NCI-H146 treated with DMSO at 0.1 percent for 48 hours (cell line): Measurements from ENCODE around the gene PEPD.

Experiments
- DNase-seq: peaks from one replicate; lab custom pipeline; 2025; ENCODE audit not compliant: unreplicated experiment; lab: John Stamatoyannopoulos, UW

Gene PEPD

DNA sequence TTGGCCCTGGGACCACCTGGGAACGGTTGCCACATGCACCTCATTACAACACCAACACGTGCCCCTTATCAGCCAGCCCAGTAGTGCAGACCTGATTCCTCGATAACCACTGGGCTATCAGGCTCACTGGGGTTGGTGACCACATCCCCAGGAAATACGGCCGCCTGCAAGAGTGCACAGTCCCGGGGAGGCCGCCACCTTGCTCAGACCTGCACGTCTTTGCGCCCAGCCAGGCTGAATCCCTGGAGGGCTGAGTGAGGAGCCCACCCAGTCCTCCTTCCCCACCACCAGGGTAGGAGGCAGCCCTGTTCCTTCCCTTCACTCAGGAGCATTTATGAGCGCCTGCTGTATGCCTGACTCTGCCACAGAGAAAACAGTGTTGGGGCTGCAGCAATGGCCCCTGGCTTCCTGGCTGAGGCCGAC, 80.3 kb downstream of the PEPD start:
- DNase-seq, result no peak

- no peak for DNase-seq
Observed at GRCh38 chr19:33440682-33441081, 80.9 kb downstream of the PEPD start.

GRCh38 chr19:33440241-33440640, 81.3 kb downstream of the PEPD start:
- no peak for DNase-seq

DNA sequence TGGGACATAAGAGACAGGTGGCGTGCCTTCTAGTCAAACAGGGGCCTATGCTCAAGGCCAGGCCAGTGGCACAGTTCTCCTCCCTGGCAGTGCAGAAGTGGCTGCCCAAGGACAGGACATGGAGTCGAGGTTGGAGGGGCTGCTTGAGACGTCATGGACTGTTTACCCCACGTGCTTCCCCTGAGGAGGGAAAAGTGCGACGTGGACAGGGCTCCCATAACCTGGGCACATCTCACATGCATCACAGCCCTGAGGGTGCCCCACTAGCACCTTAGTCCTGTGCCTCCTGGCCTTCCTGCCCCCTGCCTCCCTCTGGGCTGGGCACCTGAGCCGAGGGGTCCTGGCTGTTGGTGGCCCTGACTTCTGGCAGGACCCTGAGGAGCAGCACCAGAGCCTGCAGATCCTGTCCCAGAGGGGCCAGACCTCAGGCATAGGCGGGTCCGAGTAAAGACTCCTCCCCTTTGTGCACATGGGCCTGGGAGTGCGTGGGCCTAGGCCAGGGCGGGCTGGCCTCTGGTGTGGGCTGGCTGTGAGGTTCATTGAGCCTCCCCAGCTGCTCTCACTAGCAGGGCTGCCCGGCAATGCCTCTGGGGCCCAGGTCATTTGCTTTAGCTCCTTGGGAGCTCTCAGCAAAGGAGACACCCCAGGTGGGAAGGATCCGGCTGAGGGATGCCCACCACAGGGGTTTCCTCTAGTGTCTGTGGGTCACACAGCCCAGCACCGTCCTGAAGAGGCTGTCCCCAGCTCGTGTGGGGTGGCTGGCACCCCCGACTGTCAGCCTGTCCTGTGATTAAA, 82.4 kb downstream of the PEPD start:
- DNase-seq, result no peak

DNA sequence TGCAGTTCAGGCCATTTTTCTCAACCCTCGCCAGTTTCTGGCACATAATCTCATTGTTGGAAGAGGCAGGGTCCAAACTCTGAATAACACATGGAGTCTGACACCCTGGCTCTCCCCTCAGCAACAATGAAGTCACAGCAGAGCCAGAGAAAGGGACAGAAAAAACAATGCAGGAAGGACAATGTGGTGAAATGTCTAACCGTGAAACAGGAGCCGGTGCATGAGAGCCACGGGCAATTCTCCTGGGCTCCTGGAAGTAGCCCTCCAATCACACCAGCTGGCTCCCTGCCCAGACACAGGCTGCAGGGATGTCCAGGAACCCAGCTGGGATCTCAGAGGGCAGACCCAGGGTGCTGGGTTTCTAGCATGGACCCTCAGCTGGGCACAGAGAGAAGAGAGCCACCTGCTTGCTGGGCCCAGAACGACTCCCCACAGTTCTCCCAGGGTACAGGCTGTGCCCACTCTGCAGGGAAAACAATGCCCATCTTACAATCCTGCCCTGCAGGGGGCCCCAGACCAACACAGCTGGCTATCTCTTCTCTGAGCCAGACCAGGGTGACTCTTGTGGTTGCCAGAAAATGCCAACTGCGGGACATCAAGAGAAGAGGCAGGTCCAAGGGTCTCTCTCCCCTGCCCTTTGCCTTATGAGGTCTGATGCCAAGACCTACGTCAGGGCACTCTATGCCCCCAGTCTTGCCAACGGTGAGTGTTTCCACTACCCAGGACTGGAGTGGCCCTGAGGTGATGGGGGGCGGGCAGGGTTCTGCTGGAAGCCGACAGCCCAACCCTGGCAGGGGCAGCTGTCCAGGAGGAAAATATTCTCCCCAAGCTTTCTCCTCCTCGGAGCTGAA, 83.5 kb downstream of the PEPD start:
- peak; percentile 18 for DNase-seq

DNA sequence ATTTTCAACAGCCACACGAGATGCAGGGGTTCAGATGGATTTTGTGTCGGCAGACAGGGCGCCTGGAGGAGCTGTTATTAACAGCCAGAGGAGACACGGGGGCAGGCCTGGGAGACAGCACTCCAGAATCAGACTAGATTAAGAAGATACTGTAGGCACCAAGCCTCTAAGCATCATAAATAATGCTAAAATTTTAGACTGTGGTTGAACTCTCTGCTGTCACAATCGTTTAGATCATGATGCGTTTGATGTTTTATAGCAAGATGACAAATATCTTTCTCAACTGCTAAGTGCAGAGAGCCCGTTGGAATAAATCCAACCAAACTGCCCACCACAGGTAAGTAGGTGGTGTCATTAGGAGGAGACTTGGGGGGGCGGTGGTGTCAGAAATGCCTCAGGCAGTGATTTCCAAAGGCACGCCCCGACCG, 84.2 kb downstream of the PEPD start:
- DNase-seq, result no peak

GRCh38 chr19:33436360-33437345, 84.9 kb downstream of the PEPD start:
- no peak for DNase-seq

DNA sequence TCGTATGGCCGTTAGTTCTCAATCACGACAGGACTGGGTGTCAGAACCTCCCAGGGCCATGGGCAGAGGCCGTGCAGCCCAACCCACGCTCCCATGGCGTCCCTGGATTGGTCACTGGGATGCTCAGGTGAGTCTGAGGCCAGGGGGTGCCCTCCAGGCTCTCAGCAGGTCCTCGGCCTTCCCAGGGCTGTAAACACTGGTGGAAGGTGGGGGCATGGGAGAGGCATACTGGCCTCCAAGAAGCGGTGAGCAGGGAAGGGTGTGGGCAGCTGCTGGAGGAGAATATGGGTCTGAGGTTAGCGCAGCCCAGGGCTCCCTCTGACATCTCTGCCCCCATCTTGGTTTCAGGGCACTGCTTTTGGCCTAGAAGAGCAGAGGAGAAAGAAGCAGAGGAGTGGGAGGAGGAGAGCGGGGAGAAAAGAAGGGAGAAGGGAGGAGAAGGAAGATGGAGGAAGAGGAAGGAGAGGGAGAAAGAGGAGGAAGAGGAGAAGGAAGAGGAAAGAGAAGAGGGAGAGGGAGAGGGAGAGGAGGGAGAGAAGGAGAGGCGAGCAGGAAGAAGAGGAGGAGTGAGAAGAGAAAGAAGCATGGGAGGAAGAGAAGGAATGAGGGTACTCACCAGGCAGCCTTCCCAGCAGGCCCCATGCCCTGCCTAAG, 85.8 kb downstream of the PEPD start:
- no peak for DNase-seq

- DNase-seq, result no peak
Observed at GRCh38 chr19:33434886-33435705, 86.5 kb downstream of the PEPD start.

DNA sequence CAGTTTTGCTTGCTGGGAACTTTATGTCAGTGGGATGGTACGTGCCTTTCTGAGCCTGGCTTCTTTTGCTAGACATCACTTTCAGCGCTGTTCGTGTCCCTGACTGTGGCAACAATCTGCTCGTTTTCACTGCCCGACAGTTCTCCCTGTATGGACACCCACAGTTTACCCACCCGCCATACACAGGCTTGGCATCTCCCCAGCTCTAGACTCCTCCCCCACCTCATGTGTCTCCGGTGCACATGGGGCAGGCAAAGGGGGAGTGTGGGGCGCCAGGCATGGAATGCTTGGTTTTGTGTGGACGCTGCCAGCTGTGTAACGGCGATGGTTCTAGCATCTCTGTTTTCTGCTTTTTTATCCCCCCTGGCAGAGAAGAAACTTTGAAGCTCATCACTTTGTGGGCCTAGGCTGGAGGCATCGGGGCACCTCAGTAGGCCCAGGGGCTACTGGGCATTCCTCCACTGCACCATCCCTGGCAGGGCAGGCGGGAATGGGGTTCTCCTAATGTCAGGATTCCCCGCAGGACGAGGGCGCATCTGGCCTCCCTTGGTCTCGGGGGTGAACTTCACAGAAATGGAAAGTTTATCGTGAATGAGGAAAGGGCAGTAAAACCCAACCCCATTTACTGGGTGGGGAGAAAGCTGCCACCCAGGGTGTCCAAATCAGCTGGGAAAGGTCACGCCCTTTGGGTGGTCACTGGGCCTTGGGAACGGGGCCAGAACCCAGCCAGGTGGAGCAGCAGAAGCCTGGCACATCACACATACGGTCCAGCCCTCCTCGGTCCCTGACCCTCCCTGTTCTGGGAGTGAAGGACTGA, 87.3 kb downstream of the PEPD start:
- no peak for DNase-seq

- no peak for DNase-seq
Observed at GRCh38 chr19:33432446-33433170, 89.0 kb downstream of the PEPD start.

DNA sequence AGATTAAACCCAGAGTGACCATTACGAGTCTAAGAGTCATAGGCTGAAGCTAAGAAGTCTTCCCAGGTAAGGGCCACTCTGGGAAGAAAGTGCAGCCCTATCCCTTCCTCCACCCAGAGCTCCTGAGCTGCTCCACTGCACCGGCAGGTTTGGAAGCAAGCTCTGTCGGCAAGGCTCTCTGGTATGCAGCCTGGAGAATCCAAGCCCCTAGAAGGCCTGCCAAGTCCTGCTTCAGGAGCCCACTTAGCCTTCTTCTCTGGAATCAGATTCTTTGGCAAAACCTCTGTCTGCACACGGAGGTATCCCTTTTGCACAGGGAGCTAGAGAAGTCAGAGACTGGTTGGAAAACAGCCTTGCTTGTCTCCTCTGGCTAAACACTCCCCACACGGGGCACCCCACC, 89.6 kb downstream of the PEPD start:
- DNase-seq, result no peak

- DNase-seq, result peak; percentile 22
Observed at GRCh38 chr19:33430674-33431277, 90.8 kb downstream of the PEPD start.

DNA sequence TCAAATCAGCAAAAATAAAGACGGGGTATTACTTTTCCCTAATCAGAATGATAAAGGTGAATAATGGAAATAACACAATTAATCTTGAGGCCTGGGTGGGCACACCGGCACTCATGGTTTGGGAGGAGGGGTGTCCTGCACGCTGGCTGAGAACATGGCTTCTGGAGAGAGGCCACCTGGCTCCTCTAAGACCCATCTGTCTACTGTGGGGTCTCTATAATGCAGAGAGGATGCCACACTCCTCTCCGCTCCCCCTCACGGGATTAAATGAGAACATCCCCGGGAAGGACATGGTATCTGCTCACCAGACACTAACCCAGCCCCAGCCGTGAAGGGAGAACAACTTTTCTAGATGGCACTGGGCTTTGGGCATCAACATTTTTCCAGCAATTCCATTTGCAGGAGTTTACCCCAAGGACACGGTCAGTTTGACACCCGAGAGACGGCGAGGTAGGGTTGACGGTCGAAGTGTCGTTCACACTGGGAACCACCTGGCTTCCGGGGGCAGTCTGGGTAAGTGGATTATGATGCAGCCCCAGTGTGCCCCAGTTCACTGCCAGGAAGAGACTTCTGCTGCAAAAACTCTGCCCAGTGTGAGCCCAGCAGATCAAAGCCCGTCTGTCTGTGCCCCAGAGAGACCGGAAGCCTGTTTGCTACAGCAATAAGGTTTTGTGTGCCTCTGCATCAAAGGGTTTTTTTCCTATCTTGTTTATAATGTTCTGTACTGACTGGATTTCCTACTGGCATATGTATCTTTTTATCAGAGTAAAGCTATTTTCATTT, 91.5 kb downstream of the PEPD start:
- DNase-seq, result no peak

DNA sequence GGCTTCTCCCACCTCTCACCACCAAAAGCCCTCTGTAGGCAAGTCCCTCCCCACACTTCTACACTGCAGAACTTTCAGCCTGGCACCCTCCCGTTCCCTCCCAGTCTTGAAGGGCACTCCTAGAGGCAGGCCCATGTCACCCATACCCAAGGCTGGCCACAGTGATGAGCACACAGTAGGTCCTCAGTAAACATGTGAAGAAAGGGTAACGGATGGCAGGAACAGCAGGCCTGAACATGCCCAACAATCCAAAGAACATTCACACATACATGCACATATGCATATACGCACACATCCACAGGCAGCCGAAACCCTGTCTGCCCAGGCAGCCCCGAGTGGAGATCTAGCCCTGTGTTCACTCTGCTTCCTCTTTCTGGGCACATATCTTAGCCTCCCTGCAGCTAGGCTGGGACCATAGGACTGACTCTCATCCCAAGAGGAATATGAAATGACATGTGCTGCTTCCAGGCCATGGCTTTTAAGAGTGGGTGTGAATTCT, 92.9 kb downstream of the PEPD start:
- DNase-seq, result no peak

- DNase-seq, result no peak
Observed at GRCh38 chr19:33427801-33428626, 93.6 kb downstream of the PEPD start.
